Measurements from ENCODE around the gene GDNF. TPM values are rescaled to one million over a fixed set of nuclear protein-coding genes. Genes with fewer than 3 reads are reported as not detected.

The GDNF gene
- total RNA-seq, 1 donor from 2014 or later = 0.57 TPM

DNA sequence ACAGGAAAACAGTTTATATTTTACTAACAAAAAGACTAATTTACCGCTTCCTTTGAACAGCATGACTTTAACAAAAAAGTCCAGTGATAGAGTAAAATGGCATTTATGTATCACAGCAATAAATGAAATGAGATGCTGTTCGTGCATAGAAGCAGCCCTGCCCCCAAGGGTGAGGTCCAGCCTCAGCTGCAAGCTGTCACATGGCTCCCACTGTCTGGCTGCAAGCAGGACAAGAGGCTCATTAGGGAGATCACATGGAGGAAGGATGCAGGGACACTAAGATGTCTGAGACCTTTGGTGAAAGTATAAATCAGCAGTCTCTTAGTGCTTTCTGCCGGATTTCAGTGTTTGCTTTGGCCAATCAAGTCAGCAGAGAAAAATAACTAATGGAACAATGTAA is 23.0 kb downstream of the GDNF start:
- Mint-ChIP-seq H3K4me3 (ENCODE audit: low read depth) (no peak overlapping the region), H3K9me3 (ENCODE audit: low read depth) (no peaks in the 10 kb centered on the region), H3K27me3 (no peaks in the 10 kb centered on the region), H3K36me3 (ENCODE audit: insufficient read depth) (no peaks in the 10 kb centered on the region), H3K27ac (no peak overlapping the region), H3K4me1 (ENCODE audit: low read depth) (no peaks in the 10 kb centered on the region)
- TF ChIP-seq, protein P1, sequence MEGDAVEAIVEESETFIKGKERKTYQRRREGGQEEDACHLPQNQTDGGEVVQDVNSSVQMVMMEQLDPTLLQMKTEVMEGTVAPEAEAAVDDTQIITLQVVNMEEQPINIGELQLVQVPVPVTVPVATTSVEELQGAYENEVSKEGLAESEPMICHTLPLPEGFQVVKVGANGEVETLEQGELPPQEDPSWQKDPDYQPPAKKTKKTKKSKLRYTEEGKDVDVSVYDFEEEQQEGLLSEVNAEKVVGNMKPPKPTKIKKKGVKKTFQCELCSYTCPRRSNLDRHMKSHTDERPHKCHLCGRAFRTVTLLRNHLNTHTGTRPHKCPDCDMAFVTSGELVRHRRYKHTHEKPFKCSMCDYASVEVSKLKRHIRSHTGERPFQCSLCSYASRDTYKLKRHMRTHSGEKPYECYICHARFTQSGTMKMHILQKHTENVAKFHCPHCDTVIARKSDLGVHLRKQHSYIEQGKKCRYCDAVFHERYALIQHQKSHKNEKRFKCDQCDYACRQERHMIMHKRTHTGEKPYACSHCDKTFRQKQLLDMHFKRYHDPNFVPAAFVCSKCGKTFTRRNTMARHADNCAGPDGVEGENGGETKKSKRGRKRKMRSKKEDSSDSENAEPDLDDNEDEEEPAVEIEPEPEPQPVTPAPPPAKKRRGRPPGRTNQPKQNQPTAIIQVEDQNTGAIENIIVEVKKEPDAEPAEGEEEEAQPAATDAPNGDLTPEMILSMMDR (IDR thresholded peaks at IDR 0.05; ENCODE audit: unreplicated experiment) = no peak
- DNase-seq (ENCODE audit: low spot score, unreplicated experiment) = no peak

DNA sequence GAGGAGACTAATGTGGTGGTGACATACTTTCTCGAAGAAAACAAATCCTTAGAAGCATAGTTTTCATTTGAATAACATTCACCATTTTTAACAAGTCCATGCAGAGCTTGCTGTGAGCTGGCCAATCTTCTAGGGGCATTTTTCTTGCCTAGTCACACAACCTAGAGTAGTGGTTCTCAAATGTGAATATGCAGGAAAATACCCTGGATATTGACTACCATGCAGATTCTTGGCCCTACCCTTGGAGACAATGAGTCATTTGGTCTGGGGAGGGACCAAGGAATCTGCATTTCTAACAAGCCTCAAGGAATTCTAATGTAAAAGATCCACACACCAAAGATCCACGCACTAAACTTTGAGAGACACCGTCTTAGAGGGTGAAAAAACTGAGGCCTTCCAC is 23.5 kb downstream of the GDNF start:
- TF ChIP-seq, protein P1 (IDR thresholded peaks at IDR 0.05; ENCODE audit: unreplicated experiment) = no peak
- Mint-ChIP-seq H3K9me3 (ENCODE audit: low read depth) (no peaks in the 10 kb centered on the region), H3K36me3 (ENCODE audit: insufficient read depth) (no peaks in the 10 kb centered on the region), H3K4me3 (ENCODE audit: low read depth) (no peak overlapping the region), H3K4me1 (ENCODE audit: low read depth) (no peaks in the 10 kb centered on the region), H3K27me3 (no peaks in the 10 kb centered on the region), H3K27ac (no peak overlapping the region)
- no peak for DNase-seq (ENCODE audit: low spot score, unreplicated experiment)

DNA sequence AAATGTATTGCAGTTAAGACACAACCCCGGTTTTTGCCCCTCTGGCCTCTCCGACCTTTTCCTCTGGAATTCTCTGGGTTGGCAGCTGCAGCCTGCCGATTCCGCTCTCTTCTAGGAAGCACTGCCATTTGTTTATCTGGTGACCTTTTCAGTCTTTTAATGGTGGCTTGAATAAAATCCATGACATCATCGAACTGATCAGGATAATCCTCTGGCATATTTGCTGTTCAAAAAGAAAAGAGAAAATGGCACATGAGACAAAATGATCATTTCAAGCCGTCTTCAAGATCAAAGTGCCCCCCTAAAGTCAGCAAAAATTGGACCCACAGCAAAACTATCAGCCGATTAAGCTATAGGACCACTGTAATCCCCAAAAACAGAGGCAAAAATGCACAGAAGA is 23.9 kb downstream of the GDNF start:
- H3K36me3 Mint-ChIP-seq (ENCODE audit: insufficient read depth) = no peaks in the 10 kb centered on the region

DNA sequence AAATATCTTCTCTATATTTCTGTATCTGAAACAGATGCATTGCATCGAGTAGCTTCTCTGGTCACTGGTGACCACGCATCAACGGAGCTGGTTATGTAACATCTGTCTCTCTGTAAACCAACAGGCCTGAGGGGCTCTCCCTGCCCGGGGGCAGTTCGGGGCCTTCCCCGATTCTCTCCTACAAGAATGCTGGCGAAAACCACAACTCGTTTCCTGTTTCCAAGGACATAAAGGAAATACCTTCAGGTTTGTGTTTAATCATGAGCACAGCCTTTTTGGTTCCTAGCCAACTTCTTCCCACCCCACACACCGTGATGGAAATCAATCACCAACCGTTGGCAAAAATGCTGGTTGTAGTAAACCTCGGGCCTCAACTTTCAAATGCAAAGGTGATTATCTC is 25.1 kb downstream of the GDNF start:
- TF ChIP-seq, protein P1 (IDR thresholded peaks at IDR 0.05; ENCODE audit: unreplicated experiment) = no peak
- Mint-ChIP-seq H3K4me1 (ENCODE audit: low read depth) (no peaks in the 10 kb centered on the region), H3K27me3 (peaks cover 2% of the 10 kb centered on the region), H3K4me3 (ENCODE audit: low read depth) (no peak overlapping the region), H3K27ac (no peak overlapping the region), H3K36me3 (ENCODE audit: insufficient read depth) (no peaks in the 10 kb centered on the region), H3K9me3 (ENCODE audit: low read depth) (no peaks in the 10 kb centered on the region)
- no peak for DNase-seq (ENCODE audit: low spot score, unreplicated experiment)

More for the DNA sequence above, 23.9 kb downstream of the GDNF start:
- no peak for DNase-seq (ENCODE audit: low spot score, unreplicated experiment)
- no peaks in the 10 kb centered on the region for H3K27me3 Mint-ChIP-seq
- no peak overlapping the region for H3K4me3 Mint-ChIP-seq (ENCODE audit: low read depth)
- TF ChIP-seq, protein P1 (IDR thresholded peaks at IDR 0.05; ENCODE audit: unreplicated experiment) = no peak
- H3K27ac Mint-ChIP-seq = no peak overlapping the region
- H3K4me1 Mint-ChIP-seq (ENCODE audit: low read depth) = no peaks in the 10 kb centered on the region
- H3K9me3 Mint-ChIP-seq (ENCODE audit: low read depth) = no peaks in the 10 kb centered on the region

DNA sequence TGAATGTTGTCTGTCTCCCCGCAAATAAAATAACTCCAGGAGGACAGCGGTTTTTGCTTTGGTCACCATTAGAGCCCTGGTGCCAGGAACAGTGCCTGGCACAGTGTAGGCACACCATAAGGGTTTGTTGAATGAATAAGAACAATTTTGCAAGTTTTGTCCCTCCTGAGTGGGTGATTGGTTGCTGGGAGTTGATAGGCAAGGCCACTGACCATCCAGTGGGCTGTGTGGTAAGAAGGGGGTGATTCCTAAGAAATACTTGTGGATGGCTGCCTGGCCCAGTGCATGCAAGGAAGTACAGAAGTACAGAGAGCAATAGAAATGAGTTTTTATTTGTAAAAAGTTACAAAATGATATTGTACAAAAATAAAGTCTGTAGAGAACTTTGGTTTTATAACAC is 27.5 kb downstream of the GDNF start:
- no peak for DNase-seq (ENCODE audit: low spot score, unreplicated experiment)
- H3K27me3 Mint-ChIP-seq = peaks cover 2% of the 10 kb centered on the region
- no peaks in the 10 kb centered on the region for H3K9me3 Mint-ChIP-seq (ENCODE audit: low read depth)
- no peak overlapping the region for H3K27ac Mint-ChIP-seq
- no peaks in the 10 kb centered on the region for H3K4me1 Mint-ChIP-seq (ENCODE audit: low read depth)
- H3K36me3 Mint-ChIP-seq (ENCODE audit: insufficient read depth) = no peaks in the 10 kb centered on the region
- no peak overlapping the region for H3K4me3 Mint-ChIP-seq (ENCODE audit: low read depth)
- TF ChIP-seq, protein P1 (IDR thresholded peaks at IDR 0.05; ENCODE audit: unreplicated experiment) = no peak

Measured in progenitor cell of endocrine pancreas (in vitro differentiated cells).